ENCODE measurements around the gene ZNF397.
"Not testable (repeated sequence)": the region's sequence is repeated elsewhere in the genome, so short reads cannot be mapped to it uniquely, and the experiment has no call there.

The ZNF397 gene

DNA sequence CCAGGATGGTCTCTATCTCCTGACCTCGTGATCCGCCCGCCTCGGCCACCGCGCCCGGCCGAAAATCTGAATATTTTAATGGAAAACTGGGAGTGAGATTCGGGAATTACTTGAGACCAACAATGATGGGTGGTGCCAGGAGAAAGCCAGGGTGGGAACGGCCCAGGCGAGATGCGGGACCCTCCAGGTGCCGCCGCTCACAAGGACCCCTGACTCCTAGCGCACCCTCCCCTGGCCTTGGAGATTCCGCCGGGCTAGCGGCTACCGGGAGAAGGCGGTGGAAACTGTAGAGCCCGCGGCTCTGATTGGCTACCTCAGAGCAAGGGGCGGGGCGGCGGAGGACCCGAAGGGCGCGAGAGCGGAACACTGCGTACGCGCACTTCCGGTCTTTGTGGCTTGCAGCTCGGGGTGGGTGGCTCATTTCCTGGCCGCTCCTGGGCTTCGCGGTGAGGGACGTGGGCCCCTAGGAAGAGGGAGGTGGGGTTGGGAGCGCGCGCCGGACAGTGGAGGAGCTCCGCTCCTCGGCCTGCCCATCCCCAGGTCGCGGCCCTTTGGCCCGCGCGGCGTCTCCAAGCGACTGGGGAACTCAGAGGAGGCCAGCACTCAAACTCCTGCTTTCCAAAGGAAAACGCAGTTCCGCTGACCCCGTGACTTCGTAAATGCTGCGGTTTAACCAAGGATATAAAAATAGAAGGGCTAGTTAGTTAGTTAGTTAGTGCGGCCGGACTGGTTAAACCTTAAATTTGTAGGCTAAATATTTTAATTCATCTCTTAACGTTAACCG is at the start of gene ZNF397:
Gene ZNF397, plus strand, starts transcription at position 371 of the 784 bp plus-strand sequence. CDS start 1,437 bp downstream, outside the sequence.
- DNase-seq: peak; percentile 90

DNA sequence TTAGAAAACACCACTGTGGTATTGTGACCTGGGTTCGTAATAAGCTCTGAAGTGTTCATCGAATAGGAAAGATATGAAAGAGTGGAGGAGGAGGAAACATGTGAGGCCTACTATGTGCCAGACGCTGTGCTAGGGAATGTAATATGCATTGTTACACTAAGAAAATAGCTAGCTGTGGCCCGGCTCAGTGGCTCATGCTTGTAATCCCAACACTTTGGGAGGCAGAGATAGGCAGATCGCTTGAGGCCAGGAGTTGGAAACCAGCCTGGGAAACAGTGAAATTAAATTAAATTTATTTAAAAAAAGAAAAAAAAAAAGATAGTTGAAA is 49.2 kb upstream of the ZNF397 start:
- no peak for DNase-seq

- DNase-seq: no peak
These were observed 48.4 kb upstream of the ZNF397 start for GRCh38 chr18:35192415-35192814.

DNA sequence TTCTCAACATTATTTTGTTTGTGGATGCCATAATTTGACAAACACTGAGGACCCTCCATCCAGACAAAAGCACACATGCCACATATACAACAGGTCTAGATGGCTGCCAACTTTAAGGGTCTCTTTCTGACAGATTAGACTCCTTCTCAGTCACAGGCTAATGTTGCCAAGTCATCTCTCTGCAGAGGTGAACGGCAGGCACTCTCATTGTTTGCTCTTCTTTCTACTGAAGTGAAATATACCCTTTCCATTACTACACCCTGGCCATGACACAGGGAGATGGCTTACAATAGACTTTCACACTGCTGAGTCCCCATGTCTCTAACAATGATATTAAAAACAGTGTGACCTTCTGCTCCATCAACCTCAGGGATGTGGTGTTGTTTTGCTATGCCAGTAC is 47.5 kb upstream of the ZNF397 start:
- no peak for DNase-seq

GRCh38 chr18:35197296-35197695 is 43.5 kb upstream of the ZNF397 start:
- DNase-seq: no peak

GRCh38 chr18:35201256-35201931 is 39.4 kb upstream of the ZNF397 start:
- no peak for DNase-seq

GRCh38 chr18:35203067-35203466 is 37.8 kb upstream of the ZNF397 start:
- no peak for DNase-seq

DNA sequence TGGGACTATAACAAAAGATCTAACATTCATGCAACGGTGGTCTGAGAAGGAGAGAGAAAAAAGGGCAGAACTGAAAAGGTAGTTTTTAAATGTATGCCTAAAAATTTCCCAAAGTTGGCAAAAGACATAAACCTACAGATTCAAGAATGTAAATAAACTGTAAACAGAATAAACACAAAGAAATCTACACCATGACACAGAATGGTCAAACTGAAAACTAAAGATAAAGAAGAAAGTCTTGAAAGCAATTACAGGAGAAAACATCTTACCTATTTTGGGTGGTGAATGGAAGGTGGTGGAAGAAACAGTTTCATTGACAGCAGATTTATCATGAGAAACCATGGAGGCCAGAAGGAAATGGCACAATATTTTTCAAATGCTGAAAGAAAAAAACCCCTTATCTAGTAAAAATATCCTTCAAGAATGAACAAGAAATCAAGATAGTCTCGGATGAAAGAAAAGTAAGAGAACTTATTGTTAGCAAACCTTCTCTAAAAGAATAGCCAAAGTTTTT is 35.6 kb upstream of the ZNF397 start:
- DNase-seq: no peak

DNA sequence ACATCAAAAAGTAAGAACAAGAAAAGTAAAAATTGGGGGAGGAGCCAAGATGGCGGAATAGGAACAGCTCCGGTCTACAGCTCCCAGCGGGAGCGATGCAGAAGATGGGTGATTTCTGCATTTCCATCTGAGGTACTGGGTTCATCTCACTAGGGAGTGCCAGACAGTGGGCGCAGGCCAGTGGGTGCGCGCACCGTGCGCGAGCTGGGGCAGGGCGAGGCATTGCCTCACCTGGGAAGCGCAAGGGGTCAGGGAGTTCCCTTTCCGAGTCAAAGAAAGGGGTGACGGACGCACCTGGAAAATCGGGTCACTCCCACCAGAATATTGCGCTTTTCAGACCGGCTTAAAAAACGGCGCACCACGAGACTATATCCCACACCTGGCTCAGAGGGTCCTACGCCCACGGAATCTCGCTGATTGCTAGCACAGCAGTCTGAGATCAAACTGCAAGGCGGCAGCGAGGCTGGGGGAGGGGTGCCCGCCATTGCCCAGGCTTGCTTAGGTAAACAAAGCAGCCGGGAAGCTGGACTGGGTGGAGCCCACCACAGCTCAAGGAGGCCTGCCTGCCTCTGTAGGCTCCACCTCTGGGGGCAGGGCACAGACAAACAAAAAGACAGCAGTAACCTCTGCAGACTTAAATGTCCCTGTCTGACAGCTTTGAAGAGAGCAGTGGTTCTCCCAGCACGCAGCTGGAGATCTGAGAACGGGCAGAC is 34.9 kb upstream of the ZNF397 start:
- DNase-seq: not testable (repeated sequence)

DNA sequence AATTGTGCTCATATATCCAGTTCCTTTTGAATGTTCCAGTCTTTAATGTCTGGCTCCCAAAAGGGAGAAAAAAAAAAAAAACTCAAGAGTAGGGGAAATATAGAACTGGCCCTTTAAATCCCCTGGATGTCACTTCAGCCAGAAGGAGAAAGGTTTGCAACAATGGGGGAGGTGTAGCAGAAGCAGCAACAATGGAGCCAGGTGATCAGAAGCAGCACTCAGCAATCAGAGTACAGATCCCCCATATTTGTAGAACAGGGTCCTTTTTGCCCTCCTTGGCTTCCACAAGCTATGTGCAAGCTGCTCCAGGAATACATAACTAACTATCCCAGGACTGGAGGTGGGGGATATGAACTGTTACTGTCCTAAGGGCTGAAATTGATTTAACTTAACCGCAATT is 25.8 kb upstream of the ZNF397 start:
- DNase-seq: no peak

GRCh38 chr18:35216611-35217010 is 24.2 kb upstream of the ZNF397 start:
- not testable (repeated sequence) for DNase-seq

- not testable (repeated sequence) for DNase-seq
These were observed 21.5 kb upstream of the ZNF397 start for GRCh38 chr18:35219331-35219730.

GRCh38 chr18:35220424-35220823 is 20.4 kb upstream of the ZNF397 start:
- DNase-seq: no peak

DNA sequence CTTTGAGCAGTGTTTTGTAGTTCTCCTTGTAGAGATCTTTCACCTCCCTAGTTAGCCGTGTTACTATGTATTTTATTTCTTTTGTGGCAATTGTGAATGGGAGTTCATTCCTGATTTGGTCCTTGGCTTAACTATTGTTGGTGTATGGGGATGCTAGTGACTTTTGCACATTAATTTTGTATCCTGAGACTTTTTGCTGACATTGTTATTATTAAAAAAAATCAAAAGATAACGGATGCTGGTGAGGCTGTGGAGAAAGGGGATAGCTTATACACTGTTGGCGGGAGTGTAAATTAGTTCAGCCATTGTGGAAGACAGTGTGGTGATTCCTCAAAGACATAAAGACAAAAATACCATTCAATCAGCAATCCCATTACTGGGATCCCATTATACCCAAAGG is 17.0 kb upstream of the ZNF397 start:
- no peak for DNase-seq

DNA sequence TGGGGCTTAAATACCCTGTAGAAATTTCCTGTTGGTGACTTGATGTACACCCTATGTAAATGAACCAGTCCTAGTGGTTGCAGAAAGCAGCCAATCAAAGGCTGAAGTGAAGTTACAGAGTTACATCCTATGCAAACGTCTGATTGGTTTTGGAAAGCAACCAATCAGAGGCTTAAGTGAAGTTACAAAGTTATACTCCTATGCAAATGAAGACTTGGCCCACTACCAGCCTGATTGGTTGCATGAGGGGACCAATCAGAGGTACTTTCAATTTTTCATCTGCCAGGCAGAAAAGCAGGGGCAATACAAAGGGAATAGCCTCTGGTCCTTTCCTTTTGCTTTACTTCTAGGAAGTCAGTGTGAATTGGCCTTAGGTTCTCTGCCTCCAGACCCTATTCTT is 13.6 kb upstream of the ZNF397 start:
- DNase-seq: no peak

GRCh38 chr18:35231052-35231451 is 9.8 kb upstream of the ZNF397 start:
- peak; percentile 70 for DNase-seq

DNA sequence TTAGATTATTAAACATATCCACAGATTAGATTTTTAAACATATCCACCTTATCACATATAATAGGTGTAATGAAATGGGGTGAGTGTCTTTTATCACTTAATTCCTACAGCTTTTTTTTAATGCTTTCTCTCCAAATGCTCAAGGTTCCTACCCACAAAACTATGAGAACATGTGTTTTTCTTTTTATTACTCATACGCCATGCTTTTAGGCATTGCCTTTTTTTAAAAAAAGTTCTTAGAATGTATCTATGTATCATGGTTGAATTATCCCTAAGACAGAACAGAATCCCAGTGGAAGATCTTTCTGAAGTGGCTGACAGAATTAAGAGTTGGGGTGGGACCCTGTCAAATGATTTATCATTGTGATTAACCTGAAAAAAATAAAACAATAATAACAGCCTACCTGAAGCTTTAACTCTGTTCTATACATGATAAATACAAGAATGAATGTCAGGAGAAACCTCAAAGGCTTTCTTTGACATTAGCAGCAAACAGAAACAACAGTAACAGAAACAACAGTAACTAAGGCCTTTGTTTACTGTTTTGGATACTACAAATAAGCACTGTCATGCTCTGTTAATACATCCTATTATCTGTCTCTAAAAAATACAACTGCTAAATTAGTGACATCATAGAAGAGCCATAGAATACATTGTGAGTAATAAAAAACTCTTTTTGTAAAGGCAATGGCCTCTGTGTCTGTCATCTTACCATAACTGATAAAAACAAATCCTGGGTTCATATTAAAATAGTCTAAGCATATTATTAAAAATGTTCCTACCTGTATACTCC is 4.1 kb upstream of the ZNF397 start:
- DNase-seq: no peak

GRCh38 chr18:35239314-35239713 is 1.5 kb upstream of the ZNF397 start:
- DNase-seq: no peak

DNA sequence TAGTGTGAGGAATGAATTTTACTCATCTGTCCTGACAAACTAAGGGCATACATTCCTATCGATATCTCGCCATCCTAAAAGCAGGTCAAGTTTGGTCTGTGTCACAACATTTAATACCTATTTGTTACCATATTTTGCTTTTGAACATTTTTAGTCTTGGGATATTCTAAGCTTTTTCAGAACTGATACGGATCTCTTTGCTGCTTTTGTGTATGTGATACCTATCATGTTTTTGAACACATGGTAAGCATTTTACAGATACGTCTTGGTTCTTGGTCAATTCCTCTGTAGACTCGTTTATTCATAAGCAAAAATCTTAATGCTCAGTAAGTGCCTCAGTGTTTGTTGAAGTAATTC is 592 bp downstream of the ZNF397 start:
- peak; percentile 43 for DNase-seq

DNA sequence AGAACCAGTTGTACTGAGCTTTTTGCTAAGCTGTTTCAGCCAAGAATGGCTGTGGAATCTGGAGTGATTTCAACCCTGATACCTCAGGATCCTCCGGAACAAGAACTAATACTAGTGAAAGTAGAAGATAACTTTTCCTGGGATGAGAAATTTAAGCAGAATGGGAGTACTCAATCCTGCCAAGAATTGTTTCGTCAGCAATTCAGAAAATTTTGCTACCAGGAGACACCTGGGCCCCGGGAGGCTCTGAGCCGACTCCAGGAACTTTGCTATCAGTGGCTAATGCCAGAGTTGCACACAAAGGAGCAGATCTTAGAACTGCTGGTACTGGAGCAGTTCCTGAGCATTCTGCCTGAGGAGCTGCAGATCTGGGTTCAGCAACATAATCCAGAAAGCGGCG is 1.6 kb downstream of the ZNF397 start:
- DNase-seq: no peak

DNA sequence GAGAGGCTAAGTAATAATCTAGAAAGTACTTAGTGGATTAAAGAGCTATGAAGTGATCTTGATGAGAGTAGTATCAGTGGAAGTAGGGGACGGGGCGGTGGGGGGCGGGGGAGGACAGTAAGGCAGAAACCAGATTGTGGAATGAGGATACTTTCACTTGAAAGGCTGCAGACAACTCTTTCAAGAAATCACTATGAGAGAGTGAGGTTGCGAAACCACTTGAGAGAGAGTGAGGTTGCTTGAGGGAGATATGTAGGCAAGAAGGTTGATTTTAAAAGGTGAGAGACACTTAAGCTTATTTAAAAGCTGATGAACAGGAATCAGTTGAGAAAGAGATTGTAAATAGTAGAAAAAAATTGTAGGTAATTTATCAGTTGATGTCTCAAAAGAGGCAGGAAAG is 3.8 kb downstream of the ZNF397 start:
- DNase-seq: no peak

DNA sequence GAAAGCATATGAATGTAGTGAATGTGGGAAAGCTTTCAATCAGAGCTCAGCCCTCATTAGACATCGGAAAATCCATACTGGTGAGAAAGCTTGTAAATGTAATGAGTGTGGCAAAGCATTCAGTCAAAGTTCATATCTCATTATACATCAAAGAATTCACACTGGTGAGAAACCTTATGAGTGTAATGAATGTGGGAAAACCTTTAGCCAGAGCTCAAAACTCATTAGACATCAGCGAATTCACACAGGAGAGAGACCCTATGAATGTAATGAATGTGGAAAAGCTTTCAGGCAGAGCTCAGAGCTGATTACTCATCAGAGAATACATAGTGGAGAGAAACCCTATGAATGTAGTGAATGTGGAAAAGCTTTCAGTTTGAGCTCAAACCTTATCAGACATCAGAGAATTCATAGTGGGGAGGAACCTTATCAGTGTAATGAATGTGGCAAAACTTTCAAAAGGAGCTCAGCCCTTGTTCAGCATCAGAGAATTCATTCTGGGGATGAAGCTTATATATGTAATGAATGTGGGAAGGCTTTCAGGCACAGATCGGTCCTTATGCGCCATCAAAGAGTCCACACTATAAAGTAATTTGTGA is 5.0 kb downstream of the ZNF397 start:
- DNase-seq: no peak

GRCh38 chr18:35246831-35247230 is 6.0 kb downstream of the ZNF397 start:
- no peak for DNase-seq
